GM19238 (cell line): ENCODE results near the gene MCU.
"Not testable (repeated sequence)": the region's sequence is repeated elsewhere in the genome, so short reads cannot be mapped to it uniquely, and the experiment has no call there.

Experiments
- DNase-seq: peaks from one replicate; pipeline ENCODE4 v3.0.0; 2011; ENCODE audit warnings: low spot score; ENCODE audit not compliant: insufficient read length

MCU gene

DNA sequence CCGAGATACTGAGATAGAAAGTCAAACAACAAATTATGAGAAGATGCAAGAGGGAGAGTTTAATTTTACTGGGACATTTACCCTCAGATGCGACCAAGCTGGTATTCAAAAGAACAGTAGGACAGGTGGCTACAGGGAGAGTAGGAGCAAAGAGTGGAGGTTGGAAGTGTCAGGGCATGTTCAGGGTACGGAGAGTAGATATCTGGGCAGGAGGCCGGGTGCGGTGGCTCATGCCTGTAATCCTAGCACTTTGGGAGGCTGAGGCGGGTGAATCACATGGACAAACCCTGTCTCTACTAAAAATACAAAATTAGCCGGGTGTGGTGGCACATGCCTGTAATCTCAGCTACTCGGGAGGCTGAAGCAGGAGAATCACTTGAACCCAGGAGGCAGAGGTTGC lies 5.5 kb upstream of the MCU start:
- not testable (repeated sequence) for DNase-seq

DNA sequence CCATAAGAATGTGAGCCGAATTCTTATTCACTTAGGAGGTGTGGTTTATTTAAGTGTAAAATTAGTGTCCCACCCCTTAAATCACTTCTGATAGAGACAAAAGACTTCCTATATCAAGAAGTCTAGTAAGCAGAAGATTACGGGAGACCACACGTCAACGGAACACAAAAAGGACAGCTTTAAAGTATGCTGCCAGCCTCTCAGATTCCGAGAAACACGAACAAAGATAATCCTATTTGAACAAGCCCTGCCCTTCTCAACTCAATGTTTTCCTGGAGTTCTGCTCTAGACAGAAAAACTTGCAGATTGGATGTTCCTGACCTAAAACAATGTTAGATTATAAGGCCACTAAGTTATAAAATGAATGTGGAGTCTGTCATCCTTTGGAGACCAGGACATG lies 4.9 kb upstream of the MCU start:
- DNase-seq = no peak

DNA sequence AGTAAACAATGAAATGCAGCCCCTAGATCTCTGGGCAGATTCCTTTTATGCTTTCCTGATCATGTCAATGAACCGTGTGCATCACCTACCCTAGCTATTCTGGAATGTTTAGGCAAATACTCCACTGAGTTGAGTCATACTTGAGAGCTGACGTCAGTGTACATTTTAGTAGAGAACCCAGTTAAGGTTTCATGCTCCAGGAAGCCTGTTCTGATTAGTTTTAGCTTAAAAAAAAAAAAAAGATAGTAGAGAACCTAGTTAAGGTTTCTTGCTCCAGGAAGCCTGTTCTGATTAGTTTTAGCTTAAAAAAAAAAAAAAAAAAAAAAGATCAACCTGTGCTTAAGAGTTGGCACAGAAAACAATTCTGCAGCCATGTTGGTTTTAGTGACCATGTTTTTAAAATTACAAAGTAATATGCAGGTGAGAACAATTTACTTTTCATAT lies 3.7 kb upstream of the MCU start:
- DNase-seq = no peak

DNA sequence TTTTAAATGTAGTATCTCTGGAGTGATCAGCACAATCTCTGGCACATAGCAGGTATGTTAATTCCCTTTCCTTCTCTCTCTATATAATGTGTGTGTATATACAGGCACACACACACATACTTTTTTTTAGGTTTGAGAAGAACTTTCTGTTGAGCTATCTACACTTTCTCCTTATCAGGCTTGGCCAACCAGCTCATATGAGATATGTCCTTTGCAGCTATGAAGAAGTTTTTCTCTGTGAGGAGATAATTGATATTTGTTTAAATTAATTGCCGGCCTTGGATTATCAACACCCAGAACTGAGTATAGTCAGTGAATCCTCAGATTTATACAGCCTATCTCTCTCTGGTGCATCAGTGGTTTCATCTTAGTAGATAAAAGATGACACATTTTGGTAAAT lies 2.3 kb upstream of the MCU start:
- DNase-seq = no peak

DNA sequence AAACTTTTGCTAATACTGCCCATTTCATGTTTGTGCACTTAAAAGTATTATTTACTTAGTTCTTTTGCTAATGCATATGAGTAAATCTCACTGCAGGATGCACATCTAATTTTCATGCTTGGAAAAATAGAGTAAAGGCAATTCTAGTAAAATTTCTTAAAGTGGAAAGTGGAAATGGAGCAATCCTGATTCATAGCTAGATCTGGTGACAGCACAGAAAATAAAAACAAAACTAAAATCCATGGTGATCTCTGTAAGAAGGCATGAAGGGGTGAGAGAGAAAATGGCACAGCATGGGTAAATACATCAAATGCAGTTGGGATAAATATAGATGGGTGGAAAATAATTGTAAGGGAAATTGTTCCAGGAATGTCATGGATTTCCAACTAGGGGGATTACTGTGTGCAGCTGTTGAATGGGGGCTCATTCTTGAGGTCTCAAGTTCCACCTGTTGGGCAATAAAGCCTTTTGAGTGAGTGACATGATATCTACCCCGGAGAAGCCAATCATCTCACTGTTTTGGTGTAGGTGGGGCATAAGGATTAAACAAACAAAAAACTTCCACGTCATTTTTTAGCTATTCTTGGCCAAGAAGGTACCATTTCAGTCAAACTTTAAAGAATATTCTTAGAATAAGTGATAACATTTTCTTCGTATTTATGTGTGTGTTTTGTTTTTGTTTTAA lies 1.7 kb upstream of the MCU start:
- no peak for DNase-seq

DNA sequence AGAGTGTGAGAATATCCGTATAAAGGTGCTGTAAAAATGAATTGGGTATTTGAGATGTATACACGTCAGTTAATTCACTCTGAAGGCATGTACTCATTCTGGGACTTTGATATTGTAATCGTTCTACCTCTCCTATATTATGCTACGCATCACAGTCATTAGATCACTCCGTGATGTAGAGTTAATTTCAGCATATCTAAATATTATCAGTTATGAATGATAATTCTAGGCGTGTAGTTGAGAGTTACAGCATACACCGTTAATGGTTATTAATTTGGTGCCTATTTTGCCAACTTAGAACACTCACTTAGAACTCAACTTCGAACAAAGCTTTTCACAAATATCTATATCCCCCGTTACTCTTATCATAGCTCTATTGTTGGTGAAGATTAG lies 477 bp upstream of the MCU start:
- no peak for DNase-seq

DNA sequence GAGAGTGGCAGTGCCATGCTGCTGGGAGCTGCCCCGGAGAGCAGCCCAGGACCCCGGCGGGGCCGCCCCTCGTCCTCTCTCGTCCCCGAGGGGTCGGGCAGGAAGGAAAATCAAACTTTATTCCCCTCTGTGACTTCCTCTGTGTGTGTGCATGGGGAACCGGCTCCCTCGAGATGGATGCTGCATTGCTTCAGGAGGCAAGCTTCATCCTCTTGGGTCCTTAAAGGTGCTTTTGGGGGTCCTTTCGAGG lies 726 bp downstream of the MCU start:
- DNase-seq = no peak

DNA sequence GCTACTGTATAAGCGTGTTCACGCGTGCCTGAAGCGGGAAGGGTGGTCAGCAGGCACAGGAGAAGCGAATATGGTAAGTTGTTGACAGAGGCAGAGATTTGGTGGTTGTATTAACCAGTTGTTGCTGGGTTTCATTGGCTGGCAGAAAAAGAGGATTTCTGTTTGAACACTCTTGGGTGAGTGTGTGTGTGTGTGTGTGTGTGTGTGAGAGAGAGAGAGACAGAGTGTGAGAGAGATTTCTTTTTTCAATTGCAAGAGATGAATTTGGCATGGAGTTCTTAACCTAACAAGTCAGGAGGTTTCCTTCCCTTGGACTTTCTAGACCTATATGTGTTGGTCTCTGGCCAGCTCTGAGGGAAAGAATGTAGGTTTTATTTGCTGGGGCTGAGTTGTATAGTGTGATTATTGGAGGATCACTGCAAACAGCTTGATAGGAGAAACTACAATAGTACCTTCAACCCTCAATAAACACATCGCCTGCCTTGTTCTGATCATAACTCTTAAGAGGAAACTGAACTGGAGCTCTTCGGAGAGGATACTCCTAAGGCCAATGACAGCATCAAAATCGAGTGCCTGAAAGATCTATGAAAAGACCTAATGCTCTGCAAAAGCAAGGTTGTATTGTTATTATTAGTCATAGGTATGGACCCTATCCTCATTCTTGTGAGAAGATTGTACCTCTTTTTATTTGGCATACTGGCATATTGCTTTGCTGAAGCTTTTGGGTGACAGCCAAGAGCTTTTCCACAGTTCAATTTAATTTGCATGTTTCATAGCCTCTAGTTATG lies 1.2 kb downstream of the MCU start:
- no peak for DNase-seq

DNA sequence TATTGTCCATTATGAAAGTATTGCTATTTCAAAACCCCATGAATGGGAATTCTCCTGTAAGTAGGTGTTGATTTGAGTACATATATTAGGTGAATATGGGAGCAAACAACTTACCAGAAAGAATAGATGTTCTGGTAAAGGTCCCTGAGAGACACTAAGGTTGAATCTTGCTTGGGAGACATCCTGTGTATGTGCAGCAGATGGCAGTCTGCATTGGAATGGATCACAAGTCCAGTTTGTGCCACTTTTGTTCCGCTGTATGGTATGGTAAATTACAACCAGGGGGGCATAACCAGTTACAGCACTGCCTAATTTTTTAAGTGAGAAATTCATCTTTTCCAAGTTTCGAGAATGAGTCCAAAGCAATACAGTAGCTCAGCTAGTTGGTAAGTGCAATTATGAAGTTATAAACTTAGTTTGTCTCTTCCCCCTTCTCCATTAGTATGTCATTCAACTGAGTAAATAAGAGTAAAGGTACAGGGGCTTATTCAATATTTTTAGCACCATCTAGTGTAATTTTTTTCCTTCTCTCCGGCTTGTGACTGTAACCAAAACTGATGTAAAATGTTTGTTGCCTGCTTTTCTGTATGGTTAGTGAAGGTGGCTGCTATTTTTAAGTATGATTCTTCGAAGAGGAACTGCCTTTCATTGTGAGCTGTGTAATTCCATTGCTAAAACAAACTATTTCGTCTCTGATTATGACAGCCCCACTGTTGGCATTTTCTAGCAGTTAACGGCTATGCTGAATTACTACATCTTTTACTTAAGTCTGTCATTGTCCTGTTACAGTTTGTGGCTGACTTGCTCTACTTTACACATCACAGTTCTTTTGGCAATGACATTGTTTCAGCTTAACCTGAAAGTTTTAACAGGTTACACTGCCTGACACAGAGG lies 2.8 kb downstream of the MCU start:
- DNase-seq = no peak

DNA sequence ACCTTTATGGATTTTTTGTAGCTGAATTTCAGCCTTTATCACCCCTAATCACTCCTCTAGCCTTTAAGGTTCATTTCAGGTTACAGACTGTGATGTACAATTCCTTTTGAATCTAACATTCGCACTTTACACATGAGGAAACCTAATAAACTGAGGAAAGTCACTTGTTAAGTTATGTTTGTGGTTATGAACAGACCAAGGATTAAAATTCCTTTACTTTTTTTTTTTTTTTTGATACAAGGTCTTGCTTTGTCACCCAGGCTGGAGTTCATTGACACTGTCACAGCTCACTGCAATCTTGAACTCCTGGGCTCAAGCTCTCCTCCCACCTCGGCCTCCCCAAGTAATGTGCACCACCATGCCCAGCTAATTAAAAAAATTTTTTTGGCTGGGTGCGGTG lies 3.6 kb downstream of the MCU start:
- DNase-seq = no peak

DNA sequence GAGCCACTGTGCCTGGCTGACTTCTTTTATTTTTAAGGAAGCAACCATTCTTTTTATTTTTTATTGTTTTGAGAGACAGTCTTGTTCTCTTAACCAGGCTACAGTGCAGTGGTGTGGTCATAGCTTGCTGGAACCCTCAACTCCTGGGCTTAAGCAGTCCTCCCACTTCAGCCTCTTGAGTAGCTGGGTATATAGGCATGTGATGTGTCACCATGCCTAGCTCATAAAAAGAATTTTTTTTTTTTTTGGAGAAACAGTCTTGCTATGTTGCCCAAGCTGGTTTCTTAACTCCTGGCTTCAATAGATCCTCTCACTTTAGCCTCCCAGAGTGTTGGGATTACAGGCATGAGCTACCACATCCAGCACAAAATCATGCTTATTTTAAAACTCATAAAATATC lies 5.8 kb downstream of the MCU start:
- DNase-seq = no peak

DNA sequence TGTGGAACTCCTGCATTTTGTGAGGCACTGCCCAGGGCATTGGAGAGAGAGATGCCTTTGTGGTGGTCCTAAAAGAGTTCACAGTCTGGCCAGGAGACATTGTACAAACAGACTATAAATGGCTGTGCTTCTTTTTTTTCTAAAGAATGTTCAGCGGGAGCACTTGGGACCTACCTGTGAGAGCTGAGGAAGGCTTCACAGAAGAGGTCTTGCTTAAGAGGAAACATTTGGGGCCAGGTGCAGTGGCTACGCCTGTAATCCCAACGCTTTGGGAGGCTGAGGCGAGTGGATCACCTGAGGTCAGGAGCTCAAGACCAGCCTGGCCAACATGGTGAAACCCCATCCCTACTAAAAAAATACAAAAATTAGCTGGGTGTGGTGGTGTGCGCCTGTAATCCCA lies 10.5 kb downstream of the MCU start:
- not testable (repeated sequence) for DNase-seq

DNA sequence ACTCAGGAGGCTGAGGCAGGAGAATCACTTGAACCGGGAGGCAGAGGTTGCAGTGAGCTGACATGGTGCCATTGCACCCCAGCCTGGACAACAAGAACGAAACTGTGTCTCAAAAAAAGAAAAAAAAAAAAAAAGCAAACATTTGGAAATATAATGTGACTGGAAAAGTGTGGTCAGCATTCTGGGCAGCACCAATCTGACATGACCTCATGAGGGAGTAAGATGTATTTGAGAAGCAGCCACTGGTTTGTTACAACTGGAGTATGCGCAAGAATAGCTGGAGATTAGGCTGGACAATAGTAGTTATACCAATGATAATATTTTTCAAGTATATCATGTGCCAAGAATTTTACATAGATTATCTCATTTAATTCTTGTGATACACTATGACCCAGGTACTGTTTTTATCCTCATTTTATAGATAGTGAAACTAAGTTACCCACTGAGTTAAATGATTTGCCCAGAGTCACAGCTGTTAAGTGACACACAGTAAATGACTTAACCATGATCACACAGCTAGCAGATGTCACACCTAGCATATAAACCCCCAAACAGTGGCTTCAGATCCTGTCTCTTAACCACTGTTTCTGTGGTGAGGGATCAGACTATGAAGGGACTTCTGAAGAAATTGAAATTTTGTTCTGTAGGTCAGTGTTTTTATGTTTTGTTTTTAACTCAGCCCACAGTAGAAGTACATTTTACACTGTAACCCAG lies 11.1 kb downstream of the MCU start:
- no peak for DNase-seq

DNA sequence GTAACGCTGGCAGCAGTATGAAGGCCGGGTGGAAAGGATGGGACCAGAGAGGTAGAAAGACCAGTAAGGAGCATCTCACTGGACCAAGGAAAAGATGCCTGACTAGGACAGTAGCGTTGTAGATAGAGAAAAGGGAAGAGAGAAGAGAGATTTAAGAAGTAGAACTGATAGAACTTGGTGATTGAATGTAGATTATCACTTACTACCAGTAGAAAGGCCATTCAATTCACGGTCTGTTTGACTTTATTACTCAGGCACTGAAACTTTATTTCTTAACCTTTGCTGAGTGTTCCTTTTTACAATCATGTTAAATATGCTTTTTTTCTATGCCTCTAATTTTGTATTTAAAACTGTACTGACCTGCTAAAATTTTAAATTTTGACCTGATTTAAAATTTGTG lies 12.2 kb downstream of the MCU start:
- DNase-seq = no peak

DNA sequence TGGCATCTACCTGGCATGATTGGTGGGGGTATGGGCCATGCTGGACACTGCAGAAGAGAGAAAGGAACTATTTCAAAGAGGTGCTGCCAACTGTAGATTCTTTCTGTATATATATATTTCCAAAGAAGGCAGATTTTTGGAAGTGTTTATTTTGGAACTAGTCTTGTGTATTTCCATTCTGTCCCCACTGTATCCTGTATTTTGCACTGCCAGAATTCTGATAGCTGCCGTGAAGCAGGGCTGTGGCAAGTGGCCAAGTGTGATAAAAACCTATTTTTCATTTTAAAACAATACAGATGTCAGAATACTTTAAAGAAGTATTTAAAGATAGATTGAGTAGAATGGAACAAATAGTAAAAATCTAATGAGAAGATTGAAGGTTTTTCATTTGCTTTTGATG lies 17.1 kb downstream of the MCU start:
- DNase-seq = no peak

DNA sequence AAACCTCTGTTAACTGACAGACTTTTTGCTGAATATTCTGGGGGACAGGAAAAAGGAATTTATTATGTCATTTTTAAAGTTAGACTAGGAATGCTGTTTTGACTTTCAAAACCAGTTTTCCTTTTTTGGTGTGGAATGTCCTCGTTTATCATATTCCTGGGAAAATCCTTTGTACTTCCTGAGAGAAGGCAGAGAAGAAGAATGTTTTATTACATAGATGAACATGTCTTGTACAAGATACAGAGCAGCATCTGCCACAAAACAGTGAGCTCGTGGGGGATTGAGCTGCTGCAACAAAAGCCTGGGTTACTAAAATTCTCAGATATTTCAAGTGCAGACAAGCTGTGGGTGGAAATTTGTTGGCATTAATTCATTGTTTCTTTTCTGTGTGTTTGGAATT lies 20.2 kb downstream of the MCU start:
- no peak for DNase-seq

DNA sequence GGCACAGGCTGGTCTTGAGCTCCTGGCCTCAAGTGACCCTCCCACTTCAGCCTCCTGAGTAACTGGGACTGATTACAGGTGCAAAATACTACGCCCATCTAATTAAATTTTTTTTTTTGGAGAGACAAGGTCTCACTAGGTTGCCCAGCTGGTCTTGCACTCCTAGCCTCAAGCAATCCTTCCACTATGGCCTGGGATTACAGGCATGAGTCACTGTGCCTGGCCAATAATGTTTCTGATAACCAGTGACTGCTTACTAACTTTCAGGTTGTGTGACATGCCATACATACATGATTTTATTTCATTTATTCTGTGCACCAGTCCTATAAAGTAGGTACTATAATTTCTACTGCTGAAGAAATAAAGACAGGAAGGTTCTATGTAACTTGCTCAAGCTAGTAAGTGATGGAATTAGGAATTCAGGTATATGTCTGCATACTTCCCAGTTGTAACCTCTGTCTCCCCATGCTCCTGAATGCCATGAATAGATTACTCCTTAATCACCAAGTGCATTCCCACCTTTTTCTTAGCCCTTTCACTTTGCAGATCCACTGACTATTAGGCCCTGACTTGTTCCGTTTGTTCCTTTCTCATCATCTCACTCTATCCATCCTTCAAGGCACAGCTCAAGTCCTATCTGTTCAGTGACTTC lies 28.1 kb downstream of the MCU start:
- no peak for DNase-seq

DNA sequence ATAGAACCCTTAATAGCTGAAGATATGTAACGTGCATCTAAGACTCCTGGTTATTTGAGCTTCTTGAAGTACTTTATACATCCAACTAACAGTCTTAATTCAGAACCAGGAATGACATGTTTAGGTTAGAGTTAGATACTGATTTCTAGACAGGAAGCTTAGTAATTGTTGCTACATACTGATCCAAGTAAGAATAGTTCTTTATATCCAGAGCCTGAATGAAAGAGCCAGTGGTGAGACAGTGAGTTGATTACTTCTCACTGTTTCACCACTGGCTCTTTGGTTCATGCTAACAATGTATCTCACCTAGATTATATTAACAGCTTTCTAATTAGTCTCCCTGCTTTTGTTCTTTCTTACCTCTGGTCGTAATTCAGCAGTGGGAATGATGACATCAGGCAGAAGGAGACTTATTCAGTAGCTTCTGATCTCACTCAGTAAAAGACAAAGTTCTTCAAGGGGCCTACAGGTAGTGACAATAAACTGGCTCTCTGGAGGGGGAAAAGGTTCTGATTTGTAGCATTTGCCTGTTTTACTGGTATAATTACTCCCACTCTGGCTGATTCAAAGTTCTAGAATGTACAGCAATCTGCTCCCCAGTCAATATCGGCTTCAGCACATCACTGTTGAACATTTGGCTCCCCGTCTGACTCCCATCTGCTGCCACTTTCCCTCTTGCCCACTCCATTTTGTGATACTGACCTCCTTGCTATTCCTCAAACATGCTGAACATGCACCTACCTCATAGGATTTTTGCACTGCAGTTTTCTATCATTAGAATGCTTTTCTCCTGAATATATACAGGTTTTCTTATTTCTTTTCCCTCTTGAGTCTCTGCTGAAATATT lies 29.1 kb downstream of the MCU start:
- no peak for DNase-seq

DNA sequence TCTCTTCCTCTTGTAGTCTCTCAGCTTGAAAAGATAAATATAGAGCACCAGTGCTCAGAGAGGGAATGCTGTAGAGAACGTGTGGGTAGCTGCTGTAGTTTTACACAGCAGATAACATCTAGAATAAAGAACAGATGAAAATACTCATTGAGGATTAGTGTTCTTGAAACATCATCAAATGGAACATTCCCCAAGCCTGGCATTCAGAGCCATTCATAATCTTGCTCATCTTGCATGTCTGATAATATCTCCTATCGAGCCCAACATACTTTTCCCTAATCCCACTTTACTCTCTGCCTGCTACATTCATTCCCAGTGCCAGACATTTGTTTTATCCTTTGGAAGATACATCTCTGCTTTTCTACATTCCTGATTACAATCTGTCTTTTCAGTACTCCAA lies 35.2 kb downstream of the MCU start:
- DNase-seq = no peak

DNA sequence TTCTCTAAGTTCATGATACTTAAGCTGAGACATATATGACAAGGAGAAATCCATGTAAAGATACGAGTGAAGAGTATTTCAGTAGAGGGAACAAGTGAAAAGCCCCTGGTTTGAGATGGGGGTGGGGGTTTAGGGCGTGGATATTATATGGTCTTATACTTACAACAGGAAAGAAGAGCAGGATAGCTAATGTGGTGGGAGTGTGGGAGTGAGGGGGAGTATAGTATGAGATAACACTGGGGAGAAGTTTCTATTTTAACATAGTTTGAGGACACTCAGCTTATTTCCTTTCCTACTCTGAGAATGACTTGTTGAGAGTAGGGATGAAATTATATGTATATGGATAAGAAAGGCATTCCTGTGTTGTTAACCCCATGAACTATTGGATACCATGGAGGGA lies 36.5 kb downstream of the MCU start:
- DNase-seq = no peak
